PFSK-1 (cell line): ENCODE data around the gene PTX3.

Source experiments
- POLR2AphosphoS5 ChIP-seq: IDR thresholded peaks from 2 replicates; pipeline ENCODE4 v1.6.1; 2012; ENCODE audit warnings: low read depth, mild to moderate bottlenecking, control low read depth, low read length, moderate library complexity
- SIN3A ChIP-seq: IDR thresholded peaks from 2 replicates; pipeline ENCODE4 v1.6.1; 2012; ENCODE audit warnings: mild to moderate bottlenecking, low read length, moderate library complexity, borderline replicate concordance; ENCODE audit not compliant: insufficient read depth

GRCh38 chr3:157465741-157466140, 29.1 kb downstream of the PTX3 start:
- TF ChIP-seq POLR2AphosphoS5 (no peak), SIN3A (no peak)
